NCI-H1436 treated with DMSO at 0.1 percent for 48 hours (cell line): Measurements from ENCODE around the gene OS9.

ENCODE experiments used
- DNase-seq: peaks from one replicate; lab custom pipeline; 2025; lab: John Stamatoyannopoulos, UW

Gene OS9

GRCh38 chr12:57722716-57723629 lies 29.0 kb downstream of the OS9 start:
- DNase-seq: no peak

- no peak for DNase-seq
Observed at GRCh38 chr12:57723630-57723962, 29.7 kb downstream of the OS9 start.

GRCh38 chr12:57724003-57724935 lies 30.3 kb downstream of the OS9 start:
- DNase-seq: no peak

- DNase-seq: no peak
Observed at GRCh38 chr12:57724936-57725740, 31.2 kb downstream of the OS9 start.

- no peak for DNase-seq
Observed at GRCh38 chr12:57725851-57726150, 31.9 kb downstream of the OS9 start.

- DNase-seq: peak; percentile 40
Observed at GRCh38 chr12:57726151-57726883, 32.4 kb downstream of the OS9 start.

- DNase-seq: no peak
Observed at GRCh38 chr12:57726884-57727757, 33.2 kb downstream of the OS9 start.

GRCh38 chr12:57727758-57728395 lies 33.9 kb downstream of the OS9 start:
- DNase-seq: no peak

GRCh38 chr12:57729321-57729844 lies 35.5 kb downstream of the OS9 start:
- DNase-seq: no peak

- DNase-seq: no peak
Observed at GRCh38 chr12:57730336-57731067, 36.6 kb downstream of the OS9 start.

GRCh38 chr12:57731411-57732080 lies 37.6 kb downstream of the OS9 start:
- DNase-seq: no peak

- no peak for DNase-seq
Observed at GRCh38 chr12:57732270-57732669, 38.3 kb downstream of the OS9 start.

GRCh38 chr12:57732726-57733593 lies 39.0 kb downstream of the OS9 start:
- no peak for DNase-seq

GRCh38 chr12:57733928-57734327 lies 40.0 kb downstream of the OS9 start:
- no peak for DNase-seq

GRCh38 chr12:57734591-57734990 lies 40.7 kb downstream of the OS9 start:
- DNase-seq: no peak

GRCh38 chr12:57735198-57735855 lies 41.4 kb downstream of the OS9 start:
- no peak for DNase-seq
